SK-N-MC (cell line): ENCODE data around the gene RNF31.

Experiments
- DNase-seq: peaks from one replicate; pipeline ENCODE4 v3.0.0-alpha.2; 2011; ENCODE audit warnings: low read depth, low spot score
- H3K27ac ChIP-seq: fragments of 200-600 bp; sonication (generic); 2 replicates; pipeline ENCODE4 v1.5.1; 2016; ENCODE audit warnings: mixed run types
- H3K36me3 ChIP-seq: fragments of 200-600 bp; sonication (generic); 2 replicates; pipeline ENCODE4 v1.6.1; 2017; ENCODE audit warnings: antibody characterized with exemption, low read length, mixed read lengths; ENCODE audit not compliant: insufficient read depth
- H3K4me3 ChIP-seq: fragments of 200-600 bp; sonication (generic); 2 replicates; pipeline ENCODE4 v1.5.1; 2016
- H3K9ac ChIP-seq: fragments of 200-600 bp; sonication (generic); 2 replicates; pipeline ENCODE4 v1.8.0; 2017; ENCODE audit warnings: mixed run types, mixed read lengths; ENCODE audit not compliant: insufficient read length
- H3K9me3 ChIP-seq: fragments of 200-600 bp; sonication (generic); 2 replicates; pipeline ENCODE4 v1.6.1; 2017; ENCODE audit warnings: low read depth, mild to moderate bottlenecking, antibody characterized with exemption, low read length, moderate library complexity, mixed read lengths
- EZH2 ChIP-seq: fragments of 200-600 bp; sonication (generic); IDR thresholded peaks from one replicate; pipeline ENCODE4 v1.6.1; 2017; ENCODE audit warnings: antibody characterized with exemption
- FOXP2 ChIP-seq: optimal IDR thresholded peaks from 2 replicates; pipeline ENCODE3; 2011; ENCODE audit warnings: mild to moderate bottlenecking, moderate library complexity; ENCODE audit not compliant: insufficient read depth; ENCODE audit errors: extremely low read length, control extremely low read depth
- POLR2AphosphoS5 ChIP-seq: IDR thresholded peaks from 2 replicates; pipeline ENCODE4 v1.6.1; 2012; ENCODE audit warnings: mild to moderate bottlenecking, low read depth, low read length, borderline replicate concordance

The RNF31 gene

GRCh38 chr14:24132976-24133375, 14.3 kb upstream of the RNF31 start:
- Histone ChIP-seq H3K9ac (no peak overlapping the region), H3K4me3 (no peak overlapping the region), H3K36me3 (peaks cover under 1% of the 10 kb centered on the region; the same call in 1 of the 2 replicates), H3K27ac (no peak overlapping the region), H3K9me3 (no peaks in the 10 kb centered on the region)
- TF ChIP-seq FOXP2 (no peak), EZH2 (no peak), POLR2AphosphoS5 (no peak)
- DNase-seq = no peak

GRCh38 chr14:24133735-24134134, 13.6 kb upstream of the RNF31 start:
- no peak for DNase-seq
- no peak overlapping the region for H3K27ac ChIP-seq
- peaks cover 8% of the 10 kb centered on the region for H3K36me3 ChIP-seq
- no peak overlapping the region for H3K9ac ChIP-seq
- TF ChIP-seq POLR2AphosphoS5 (no peak), EZH2 (no peak), FOXP2 (no peak)
- no peaks in the 10 kb centered on the region for H3K9me3 ChIP-seq
- H3K4me3 ChIP-seq = no peak overlapping the region

- Histone ChIP-seq H3K4me3 (peak overlapping the region; percentile 94), H3K9ac (no peak overlapping the region), H3K9me3 (no peaks in the 10 kb centered on the region), H3K36me3 (peaks cover 19% of the 10 kb centered on the region), H3K27ac (no peak overlapping the region)
- TF ChIP-seq EZH2 = no peak
- TF ChIP-seq FOXP2 = no peak
- no peak for TF ChIP-seq POLR2AphosphoS5
- no peak for DNase-seq
Observed at GRCh38 chr14:24135584-24135833, 11.8 kb upstream of the RNF31 start.

GRCh38 chr14:24135834-24136683, 11.2 kb upstream of the RNF31 start, which contains the start of gene PSME1:
PSME1 (plus strand) TSS chr14:24136194; CDS start chr14:24136263, 69 bp downstream.
- Histone ChIP-seq H3K36me3 (peaks cover 19% of the 10 kb centered on the region), H3K9me3 (no peaks in the 10 kb centered on the region), H3K27ac (no peak within 1 kb of the TSS), H3K9ac (peak within 1 kb of the TSS; percentile 84), H3K4me3 (peak within 1 kb of the TSS; percentile 94)
- no peak for DNase-seq
- TF ChIP-seq POLR2AphosphoS5 = peak; percentile 71; the same call in 1 of the 2 replicates
- peak; percentile 77 for TF ChIP-seq FOXP2
- no peak for TF ChIP-seq EZH2

GRCh38 chr14:24136684-24137528, 10.4 kb upstream of the RNF31 start:
- peaks cover 19% of the 10 kb centered on the region for H3K36me3 ChIP-seq
- peak overlapping the region; percentile 84 for H3K9ac ChIP-seq
- no peak for DNase-seq
- no peaks in the 10 kb centered on the region for H3K9me3 ChIP-seq
- H3K27ac ChIP-seq = no peak overlapping the region
- peak overlapping the region; percentile 94 for H3K4me3 ChIP-seq
- no peak for TF ChIP-seq EZH2
- TF ChIP-seq FOXP2 = no peak

GRCh38 chr14:24137529-24138395, 9.5 kb upstream of the RNF31 start:
- DNase-seq = no peak
- TF ChIP-seq EZH2 (no peak), POLR2AphosphoS5 (no peak; the same call in 1 of the 2 replicates), FOXP2 (no peak)
- Histone ChIP-seq H3K36me3 (peaks cover 19% of the 10 kb centered on the region), H3K27ac (no peak overlapping the region), H3K9ac (no peak overlapping the region), H3K4me3 (no peak overlapping the region), H3K9me3 (no peaks in the 10 kb centered on the region)

GRCh38 chr14:24138396-24139271, 8.7 kb upstream of the RNF31 start:
- 0 out of 2 replicates have a peak, but pooled peaks have one; percentile 6 for TF ChIP-seq POLR2AphosphoS5
- TF ChIP-seq FOXP2 = no peak
- TF ChIP-seq EZH2 = no peak
- Histone ChIP-seq H3K4me3 (no peak overlapping the region), H3K9ac (no peak overlapping the region)

GRCh38 chr14:24139272-24139934, 7.9 kb upstream of the RNF31 start:
- no peak overlapping the region; the same call in 1 of the 2 replicates for H3K4me3 ChIP-seq
- TF ChIP-seq POLR2AphosphoS5 = no peak
- TF ChIP-seq FOXP2 = no peak
- no peak for TF ChIP-seq EZH2
- H3K36me3 ChIP-seq = peaks cover 19% of the 10 kb centered on the region
- DNase-seq = no peak
- no peak overlapping the region for H3K9ac ChIP-seq
- H3K27ac ChIP-seq = no peak overlapping the region
- H3K9me3 ChIP-seq = no peaks in the 10 kb centered on the region

More at GRCh38 chr14:24138396-24139271, 8.7 kb upstream of the RNF31 start:
- DNase-seq = no peak
- H3K9me3 ChIP-seq = no peaks in the 10 kb centered on the region
- peaks cover 19% of the 10 kb centered on the region for H3K36me3 ChIP-seq
- no peak overlapping the region for H3K27ac ChIP-seq
